DMS53 treated with DMSO at 0.1 percent for 48 hours (cell line): ENCODE measurements around the gene MAP3K4.
A peak's percentile ranks its signal among the peaks of the same experiment; 100 is the strongest.
"Not testable (repeated sequence)": the region's sequence is repeated elsewhere in the genome, so short reads cannot be mapped to it uniquely, and the experiment has no call there.

Experiments used
- DNase-seq: peaks from one replicate; lab custom pipeline; 2025; ENCODE audit not compliant: unreplicated experiment; lab: John Stamatoyannopoulos, UW

Gene MAP3K4

DNA sequence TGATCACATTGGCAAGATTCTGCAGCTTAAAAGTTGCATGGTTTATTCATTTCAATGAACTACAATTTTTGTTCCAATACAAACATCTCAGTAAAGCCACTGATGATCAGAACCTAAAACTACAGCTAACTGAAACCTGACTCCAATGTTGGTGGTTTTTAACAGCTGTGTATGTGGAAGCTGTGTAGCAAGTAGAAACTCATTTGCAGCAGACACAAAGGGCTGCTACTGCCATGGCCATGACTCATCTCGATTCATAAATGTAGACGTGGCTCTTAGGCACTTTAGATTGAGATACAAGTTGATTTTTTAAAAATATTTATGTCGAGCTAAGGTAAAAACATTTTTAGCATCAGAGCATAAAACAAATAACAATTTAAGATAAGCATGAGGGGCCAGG, 19.5 kb upstream of the MAP3K4 start:
- DNase-seq, result no peak

DNA sequence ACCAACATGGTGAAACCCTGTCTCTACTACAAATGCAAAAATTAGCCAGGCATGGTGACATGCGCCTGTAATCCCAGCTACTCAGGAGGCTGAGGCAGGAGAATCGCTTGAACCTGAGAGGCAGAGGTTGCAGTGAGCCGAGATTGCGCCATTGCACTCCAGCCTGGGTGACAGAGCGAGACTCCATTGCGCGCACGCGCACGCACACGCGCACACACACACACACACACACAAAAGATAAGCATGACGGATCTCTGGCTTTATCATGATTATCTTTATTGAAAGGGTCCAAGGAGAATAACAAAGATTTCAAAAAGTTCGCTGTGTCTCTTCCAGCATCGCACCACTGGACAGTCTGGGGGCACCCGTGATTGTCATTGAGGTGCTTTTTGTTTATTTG, 19.0 kb upstream of the MAP3K4 start:
- DNase-seq, result not testable (repeated sequence)

DNA sequence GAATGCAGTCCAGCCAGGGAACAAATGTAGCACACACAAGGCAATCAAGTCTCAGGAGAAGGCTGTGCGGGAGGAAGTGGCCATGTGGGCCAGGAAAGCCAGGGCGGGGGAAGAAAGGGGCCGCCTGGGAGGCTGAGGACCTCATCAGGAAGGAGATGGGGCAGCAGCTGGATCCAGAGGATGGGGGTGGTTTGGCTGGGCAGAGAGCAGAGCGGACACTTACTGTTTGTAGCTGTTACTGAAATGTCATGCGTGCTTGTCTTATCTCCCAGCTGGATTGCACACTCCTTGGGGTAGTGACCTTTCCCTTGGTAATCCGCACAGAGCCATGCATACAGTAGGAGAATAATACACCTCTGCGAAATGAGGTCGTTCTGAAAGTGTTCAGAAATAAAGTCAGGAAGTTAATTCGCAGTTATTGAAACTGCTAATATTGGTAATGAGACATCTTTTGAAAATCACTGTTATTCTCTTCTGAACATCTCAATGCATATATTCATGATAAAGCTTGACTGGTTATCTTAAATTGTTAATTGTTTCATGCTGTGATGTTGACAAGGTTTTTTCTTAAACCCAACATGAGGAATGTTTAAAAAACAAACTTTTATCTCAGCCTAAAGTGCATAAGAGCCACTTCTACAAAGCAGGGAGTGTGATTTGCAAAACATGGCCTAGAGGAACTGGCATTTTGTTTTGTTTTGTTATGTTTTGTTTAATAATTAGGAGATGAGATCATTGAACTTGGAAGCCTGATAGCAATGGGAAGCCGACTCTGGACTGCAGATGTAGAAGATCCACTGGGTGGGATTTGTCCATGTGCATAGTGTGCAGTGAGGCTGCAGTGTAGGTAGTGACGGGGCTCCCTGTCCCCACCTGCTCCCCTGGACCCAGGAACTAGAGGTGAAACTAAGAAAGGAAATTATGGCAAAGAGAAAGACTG, 18.0 kb upstream of the MAP3K4 start:
- DNase-seq, result no peak

DNA sequence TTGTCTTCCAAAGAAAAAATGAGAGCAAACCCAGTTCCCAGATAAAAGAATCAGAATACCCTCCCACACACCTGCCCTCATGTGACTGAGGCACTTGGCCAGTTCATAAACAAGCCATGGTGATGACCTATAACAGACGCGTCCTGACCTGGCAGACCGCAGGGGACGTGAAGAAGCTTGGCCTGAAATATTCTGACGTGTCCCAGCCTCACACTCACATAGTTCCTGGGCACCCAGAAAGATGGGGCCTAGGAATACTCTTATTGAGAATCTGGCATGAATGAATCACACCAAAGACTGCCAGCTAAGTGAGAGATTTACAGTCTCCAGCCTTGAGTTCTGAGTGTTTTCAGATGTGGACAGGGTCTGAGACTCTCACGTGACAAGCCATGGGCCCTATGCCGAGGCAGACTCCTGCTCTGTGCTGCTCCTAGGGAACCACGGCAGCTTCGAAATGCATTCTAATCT, 17.2 kb upstream of the MAP3K4 start:
- no peak for DNase-seq

DNA sequence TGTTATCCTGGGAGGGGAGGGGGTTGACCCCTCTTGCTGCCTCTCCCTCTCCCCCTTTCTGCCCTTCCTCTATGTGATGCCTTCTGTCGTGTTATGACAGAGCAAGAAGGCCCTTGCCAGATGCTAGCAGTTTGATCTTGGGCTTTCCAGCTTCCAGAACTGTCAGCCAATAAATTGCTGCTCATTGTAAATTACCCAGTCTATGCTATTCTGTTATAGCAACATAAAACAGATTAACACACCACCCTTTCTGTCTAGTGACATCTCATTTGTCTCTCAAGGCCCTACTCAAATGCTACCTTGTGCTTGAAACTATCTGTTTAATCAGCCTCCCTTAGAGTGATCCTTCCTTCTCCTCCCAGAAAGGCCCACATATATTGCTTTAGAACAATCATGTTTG, 16.4 kb upstream of the MAP3K4 start:
- DNase-seq, result no peak

DNA sequence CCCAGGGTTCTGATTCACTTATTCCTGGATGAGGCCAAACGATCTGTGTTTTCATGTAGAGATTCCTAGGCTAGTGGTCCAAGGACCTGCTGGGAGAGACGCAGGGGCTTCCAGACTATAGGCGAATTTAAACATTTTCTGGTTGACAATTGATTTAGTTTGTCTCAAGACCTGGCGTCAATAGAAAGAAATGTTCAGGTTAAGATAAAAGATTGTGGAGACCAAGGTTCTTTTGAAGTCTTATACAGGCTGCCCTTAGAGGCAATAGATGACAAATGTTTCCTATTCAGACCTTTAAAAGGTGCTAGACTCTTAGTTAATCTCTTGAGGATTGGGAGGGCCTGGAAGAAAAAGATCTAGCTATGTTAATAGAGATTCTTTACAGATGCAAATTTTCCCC, 15.6 kb upstream of the MAP3K4 start:
- DNase-seq, result not testable (repeated sequence)

DNA sequence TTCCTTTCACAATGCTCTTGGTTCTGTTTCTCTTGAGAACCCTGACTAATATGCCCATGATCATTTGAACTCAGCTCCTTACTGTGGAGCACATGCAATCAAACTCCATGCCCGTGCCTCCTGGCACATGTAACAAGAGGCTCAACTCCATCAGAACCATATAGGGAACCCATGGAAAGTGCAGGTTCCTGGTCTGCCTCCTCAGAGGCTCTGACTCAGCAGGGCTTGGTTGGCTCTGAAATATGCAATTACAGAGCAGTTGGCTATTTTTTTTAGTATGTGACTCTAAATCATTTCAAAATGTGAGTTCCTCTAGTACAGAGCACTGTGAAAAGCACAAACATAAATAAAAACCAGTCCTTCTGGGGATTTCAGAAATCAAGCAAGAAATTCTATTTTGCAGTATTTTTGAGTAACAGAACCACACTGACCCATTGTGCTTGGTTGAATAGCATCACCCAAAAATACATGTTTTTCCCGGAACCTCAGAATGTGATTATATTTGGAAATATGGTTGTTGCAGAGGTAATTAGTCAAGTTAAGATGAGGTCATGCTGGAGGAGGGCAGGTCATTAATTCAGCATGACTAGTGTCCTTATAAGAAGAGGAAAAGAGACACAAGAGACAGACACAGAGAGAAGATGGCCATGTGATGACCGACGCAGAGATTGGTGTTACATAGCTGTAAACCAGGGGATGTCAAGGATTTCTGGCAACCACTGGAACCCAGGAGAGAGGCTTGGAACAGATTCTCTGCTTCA, 13.2 kb upstream of the MAP3K4 start:
- no peak for DNase-seq

DNA sequence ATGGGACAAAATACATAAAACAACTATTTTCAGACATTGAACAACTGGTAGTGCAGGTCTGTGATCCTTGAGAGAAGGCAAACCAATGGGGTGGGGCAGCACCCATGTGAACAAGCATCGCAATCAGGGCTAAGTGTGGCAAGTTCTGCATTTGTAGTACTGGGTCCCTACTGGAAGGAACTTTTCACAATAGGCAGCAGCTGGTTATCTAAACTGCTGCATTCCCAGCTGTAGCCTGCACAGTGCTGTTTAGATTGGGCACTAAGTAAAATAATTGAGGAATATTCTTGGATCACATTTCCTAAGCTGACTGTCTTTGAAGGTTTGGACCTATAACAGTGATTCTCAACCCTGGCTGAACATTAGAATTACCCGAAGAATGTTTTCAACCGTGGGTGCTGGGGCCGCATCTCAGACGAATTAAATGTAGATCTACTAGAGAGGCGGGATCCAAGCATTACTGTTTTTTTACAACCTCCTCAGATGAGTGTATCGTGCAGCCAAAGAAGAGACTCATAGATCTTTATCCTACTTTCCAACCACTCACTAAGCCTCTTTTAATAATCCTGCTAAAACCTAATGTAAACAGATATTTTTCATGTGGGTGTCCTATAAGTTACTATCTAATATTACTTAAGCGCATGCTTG, 12.4 kb upstream of the MAP3K4 start:
- no peak for DNase-seq

DNA sequence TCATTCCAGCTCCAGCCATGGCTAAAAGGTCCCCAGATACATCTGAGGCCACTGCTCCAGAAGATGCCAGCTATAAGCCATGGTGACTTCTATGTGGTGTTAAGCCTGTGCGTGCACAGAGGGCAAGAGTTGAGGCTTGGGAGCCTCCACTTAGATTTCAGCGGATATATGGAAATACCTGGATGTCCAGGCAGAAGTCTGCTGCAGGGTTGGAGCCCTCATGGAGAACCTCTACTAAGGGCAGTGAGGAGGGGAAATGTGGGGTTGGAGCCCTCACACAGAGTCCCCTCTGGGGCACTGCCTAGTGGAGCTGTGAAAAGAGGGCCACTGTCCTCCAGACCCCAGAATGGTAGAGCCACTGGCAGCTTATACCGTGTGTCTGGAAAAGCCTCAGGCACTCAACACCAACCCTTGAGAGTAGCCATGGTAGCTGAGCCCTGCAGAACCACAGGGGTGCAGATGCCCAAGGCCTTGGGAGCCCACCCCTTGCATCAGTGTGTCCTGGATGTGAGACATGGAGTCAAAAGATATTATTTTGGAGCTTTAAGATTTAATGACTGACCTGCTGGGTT, 8.1 kb upstream of the MAP3K4 start:
- not testable (repeated sequence) for DNase-seq

DNA sequence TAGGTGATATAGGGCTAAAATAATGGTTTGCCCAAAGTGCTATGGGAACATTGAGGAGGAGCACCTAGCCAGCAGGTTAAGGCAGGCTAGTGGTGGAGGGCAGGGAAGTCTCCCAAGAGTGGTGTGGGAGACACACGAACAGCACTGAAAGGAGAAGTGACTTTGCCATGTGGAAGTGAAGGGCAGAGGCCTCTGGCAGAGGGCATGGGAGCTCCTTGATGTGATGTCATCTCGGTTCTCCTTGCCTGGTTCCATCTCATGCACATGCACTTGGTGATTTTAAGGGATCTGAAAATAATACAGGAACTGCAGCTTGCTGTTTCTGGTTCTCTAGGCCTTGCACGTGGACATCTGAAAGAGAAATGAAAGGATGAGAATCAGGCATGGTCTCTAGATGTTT, 4.7 kb upstream of the MAP3K4 start:
- DNase-seq, result no peak

DNA sequence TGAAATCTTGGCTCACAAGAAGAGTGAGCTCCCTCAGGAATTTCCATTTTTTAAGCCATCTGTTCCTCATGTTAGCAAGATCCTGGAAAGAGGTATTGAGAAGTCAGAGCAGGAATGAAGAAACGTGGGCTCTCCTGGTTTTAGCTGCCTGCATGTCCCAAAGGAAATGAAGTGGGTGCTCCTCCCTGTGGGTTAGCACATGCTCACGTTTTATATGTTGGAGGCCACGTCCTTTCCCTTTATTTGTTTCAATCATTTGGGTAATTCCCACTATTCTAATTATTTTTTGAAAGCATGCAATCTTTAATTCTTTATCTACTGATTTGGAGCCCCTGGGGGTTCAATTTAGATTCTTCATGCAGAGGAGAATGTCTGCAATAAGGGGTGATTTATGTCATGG, 4.3 kb upstream of the MAP3K4 start:
- no peak for DNase-seq

DNA sequence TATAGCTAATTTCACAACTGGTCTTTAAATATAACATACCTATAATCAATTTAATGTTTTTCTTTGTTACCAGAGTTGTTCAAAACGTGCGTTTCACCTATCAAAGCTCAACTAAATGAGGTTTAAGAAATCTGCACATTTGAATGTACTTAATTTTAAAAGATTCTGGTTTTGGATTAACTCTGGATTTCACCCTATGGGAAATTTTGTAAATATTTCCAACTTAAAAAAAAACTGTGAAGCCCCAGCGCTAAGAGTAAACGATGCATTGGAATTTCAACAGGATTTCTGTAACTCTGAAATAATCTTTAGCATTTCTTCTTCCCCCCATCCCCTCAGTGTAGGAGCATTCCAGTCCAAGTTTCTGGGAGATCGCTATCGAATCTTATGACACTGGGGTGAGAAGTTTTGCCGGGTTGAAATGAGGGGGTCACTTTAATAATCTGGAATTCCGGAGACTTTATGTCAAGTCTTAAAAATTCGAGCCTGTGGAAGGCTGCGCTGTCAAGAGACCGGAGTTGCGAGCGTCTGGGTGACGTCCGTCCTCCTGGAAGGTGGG, 643 bp upstream of the MAP3K4 start:
- DNase-seq, result no peak

DNA sequence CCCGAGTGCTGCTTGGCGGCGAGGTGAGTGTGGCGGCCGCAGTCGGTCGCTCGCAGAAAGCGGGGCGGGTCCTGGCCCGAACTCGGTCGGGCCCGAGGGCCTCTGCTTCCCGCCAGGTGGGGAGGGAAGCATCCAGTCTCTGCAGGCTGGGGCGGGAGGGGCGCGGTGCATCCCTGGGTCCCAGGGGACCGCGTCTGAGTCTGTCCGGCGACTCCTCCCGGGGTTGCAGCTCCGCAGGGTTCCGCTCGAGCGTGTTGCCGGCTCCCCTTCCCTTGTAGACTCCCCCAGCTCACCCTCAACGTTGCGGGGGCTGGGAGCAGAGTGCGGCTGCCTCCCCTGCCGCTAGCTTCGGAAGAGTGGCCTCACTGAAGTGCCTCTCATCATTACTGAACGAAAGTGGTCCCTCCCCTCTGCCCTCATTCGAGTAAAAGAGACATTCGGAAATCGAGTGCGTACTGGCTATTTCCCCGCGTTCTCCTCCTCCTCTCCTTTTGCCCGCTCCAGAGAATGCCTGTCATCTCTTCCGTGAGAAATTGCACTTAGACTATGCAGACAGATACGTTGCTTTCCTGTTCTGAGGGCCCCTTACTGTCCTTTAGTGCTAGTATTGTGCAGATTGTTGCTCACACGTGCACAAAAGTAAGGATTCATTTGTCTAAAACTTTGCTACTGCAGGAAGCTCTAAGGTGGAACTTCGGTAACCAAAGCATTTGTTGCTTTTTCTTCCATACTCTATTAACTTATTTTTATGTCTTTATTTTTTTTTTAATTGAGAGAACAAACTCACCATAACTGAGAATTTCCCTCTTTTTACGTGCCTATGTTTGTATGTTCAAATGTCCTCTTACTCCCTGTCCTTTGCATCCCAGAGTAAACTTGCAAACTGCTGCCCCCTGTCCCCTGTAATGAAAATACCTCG, 751 bp downstream of the MAP3K4 start:
- DNase-seq, result peak; percentile 39

DNA sequence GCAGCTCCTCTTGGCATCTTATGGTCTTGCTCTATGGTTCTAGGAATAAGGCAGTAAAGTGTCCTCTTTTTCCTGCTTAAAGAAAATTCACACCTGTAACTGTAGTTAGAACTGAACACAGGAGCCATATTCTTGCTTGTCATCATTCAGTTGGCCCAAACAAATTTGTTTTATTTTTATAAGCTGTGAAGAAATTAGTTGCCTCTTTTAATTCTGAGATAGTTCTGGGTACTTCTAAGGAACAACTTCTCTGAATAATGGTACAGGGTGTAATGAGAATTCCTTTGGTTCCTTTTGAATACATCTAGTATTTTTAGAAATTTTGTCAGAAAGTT, 1.4 kb downstream of the MAP3K4 start:
- DNase-seq, result no peak

DNA sequence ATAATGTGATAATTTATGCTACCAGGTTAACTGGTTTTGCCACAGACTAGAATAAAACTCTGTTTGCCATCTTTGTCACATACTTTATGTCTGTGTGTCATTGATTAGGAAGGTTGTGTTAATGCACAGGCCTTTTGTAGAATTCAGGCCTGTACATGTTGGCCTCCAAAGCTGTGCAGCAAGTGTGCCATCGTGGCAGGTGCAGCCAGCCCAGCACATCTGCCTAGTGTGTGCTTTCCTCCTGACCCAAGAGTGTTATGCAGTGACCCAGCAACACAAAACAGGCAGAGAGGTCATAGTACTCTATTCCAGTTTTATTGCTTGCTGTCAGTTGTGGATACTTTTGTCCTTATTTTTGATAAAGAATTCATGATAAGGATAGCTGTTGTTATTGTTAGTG, 3.7 kb downstream of the MAP3K4 start:
- peak; percentile 33 for DNase-seq

DNA sequence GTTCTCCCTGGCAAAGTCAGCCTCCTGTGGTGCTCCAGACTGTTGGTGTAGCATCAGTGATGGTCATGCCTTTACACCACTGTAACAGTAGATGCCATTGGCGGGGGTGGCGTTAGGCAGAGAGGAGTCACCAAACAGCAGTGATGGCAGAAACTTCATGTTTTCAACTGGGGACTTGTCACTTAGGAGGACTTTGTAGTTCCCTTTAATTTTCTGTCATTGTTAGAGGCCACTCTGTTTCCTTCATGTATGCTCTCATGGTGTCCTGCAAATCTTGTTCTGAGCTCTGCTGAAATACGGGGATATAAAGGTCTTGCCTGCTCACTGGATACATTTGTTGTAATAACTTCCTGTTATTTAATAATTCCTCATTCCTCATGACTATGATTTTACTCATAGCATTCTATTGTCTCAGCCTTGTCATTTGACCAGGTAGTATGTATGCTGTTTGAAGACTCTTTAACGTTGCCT, 4.6 kb downstream of the MAP3K4 start:
- no peak for DNase-seq

DNA sequence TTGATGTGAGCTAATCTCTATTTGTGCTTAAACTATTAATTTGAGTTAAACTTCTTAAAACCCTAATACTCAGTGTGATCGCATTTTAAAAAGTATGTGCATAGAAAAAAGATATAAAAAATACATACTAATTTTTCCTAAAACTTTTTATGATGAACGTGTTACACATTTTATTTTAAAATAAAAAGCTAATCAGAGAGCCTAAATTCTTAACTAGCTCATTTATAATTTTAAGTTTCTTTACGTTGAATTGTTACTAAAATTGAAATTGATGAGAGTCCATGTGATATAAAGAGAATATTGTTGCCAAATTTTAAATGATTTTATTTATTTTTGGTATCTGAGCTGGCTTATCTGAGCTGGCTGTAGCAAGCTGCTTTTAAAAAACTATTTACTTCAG, 6.6 kb downstream of the MAP3K4 start:
- no peak for DNase-seq

DNA sequence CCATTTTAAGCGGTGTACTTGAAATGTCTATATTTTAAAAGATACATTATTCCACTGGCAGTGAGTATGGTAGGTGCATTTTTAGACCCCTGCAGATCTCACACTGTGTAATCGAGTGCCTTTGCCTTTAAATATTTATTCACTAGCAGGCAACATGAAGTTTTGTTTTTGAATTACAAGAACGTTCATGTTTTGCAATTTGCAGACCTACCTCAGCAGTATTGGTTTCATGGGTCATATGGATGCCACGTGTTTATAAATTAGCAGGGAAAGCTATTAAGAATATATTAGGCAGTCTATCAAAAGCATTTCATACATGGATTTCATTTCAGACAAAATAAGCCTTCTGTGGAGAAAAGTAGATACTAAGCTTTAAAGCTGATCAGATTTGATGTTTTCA, 7.2 kb downstream of the MAP3K4 start:
- no peak for DNase-seq

DNA sequence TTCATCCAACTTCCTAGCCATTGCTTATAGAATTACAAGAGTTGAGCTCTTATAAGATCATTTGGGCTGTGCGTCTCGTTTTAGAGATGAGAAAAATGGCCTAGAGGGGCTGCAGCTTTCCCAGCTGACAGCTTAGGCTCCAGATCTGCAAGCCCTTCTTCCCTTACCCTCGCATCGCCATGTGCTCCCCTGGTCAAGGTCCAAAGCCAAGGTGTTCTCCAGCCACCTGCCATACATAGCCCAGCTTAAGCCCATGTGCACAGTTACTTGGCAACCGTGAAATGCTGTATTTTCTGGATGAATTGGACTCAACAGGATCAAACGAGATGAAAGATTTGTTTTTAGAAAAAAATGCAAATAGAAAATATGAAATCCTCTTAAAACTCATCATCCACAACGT, 7.9 kb downstream of the MAP3K4 start:
- DNase-seq, result no peak

DNA sequence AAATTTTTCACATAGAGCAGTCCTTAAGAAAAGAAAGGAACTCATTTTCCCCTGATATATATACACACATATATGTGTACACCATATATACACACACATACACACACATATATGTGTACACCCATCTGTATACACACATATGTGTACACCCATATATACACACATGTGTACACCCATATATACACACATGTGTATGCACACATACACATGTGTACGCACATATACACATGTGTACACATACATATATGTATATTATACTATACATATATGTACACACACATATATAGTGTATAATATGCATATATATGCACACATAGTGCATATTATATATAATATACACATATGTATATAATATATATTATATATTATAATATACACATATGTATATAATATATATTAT, 9.1 kb downstream of the MAP3K4 start:
- DNase-seq, result no peak
